ENCODE measurements around the gene PCDHA1. TPM values are rescaled to one million over a fixed set of nuclear protein-coding genes. Genes with fewer than 3 reads are reported as not detected.
"Not testable (repeated sequence)": the region's sequence is repeated elsewhere in the genome, so short reads cannot be mapped to it uniquely, and the experiment has no call there.

Gene PCDHA1
- total RNA-seq, 1 donor from 2014 or later = not detected

DNA sequence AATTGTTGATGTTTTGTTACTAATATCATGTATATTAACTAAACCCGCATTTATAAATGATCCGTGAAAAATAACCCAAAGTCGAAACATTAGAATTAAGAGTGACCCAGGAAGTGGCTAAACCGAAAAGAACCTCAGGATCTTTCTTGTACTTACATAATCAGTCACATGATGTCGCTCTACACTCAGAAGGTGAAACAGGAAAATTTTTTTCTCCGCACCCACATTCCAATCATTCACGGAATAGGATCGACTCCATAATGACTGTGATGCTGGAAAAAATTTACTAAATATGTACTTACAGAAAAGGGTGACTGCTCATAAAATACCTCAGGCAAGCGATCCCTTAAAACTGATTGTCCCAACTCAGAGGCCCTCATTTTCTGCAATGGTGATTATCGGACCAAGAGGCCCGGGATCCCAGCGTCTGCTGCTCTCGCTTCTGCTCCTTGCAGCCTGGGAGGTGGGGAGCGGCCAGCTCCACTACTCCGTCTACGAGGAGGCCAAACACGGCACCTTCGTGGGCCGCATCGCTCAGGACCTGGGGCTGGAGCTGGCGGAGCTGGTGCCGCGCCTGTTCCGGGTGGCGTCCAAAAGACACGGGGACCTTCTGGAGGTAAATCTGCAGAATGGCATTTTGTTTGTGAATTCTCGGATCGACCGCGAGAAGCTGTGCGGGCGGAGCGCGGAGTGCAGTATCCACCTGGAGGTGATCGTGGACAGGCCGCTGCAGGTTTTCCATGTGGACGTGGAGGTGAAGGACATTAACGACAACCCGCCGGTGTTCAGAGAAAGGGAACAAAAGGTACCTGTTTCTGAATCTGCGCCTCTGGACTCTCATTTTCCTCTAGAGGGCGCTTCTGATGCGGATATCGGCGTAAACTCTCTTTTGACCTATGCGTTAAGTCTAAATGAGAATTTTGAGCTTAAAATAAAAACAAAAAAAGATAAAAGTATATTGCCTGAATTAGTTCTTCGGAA, 89.4 kb downstream of the PCDHA1 start, which contains the start of gene PCDHA12:
PCDHA12 (plus strand) TSS at position 224 of the 981 bp plus-strand sequence; CDS start at position 389, 165 bp downstream.
- no peak for DNase-seq (ENCODE audit: low spot score)
- H3K27me3 Mint-ChIP-seq (ENCODE audit: insufficient read depth) = no peaks in the 10 kb centered on the region
- no peak within 1 kb of the TSS for H3K4me3 Mint-ChIP-seq
- H3K27ac Mint-ChIP-seq = no peak within 1 kb of the TSS
- no peaks in the 10 kb centered on the region for H3K4me1 Mint-ChIP-seq (ENCODE audit: low read depth)
- intact Hi-C loops (cut with micrococcal nuclease) = loop anchor here (5.0 kb wide), 1 partner anchor 43 kb away; the partner anchor contains the start of gene PCDHA7
- peaks cover 28% of the 10 kb centered on the region for H3K9me3 Mint-ChIP-seq
- H3K36me3 Mint-ChIP-seq (ENCODE audit: low read depth) = no peaks in the 10 kb centered on the region

DNA sequence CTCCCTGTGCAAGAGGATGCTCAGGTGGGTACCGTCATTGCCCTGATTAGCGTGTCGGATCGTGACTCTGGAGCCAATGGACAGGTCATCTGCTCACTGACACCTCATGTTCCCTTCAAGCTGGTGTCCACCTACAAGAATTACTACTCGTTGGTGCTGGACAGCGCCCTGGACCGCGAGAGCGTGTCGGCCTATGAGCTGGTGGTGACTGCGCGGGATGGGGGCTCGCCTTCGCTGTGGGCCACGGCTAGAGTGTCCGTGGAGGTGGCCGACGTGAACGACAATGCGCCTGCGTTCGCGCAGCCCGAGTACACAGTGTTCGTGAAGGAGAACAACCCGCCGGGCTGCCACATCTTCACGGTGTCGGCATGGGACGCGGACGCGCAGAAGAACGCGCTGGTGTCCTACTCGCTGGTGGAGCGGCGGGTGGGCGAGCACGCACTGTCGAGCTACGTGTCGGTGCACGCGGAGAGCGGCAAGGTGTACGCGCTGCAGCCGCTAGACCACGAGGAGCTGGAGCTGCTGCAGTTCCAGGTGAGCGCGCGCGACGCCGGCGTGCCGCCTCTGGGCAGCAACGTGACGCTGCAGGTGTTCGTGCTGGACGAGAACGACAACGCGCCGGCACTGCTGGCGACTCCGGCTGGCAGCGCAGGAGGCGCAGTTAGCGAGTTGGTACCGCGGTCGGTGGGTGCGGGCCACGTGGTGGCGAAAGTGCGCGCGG, 90.8 kb downstream of the PCDHA1 start:
- not testable (repeated sequence) for H3K27ac Mint-ChIP-seq; DNase-seq (ENCODE audit: low spot score); H3K4me3 Mint-ChIP-seq; H3K27me3 Mint-ChIP-seq (ENCODE audit: insufficient read depth); H3K4me1 Mint-ChIP-seq (ENCODE audit: low read depth); H3K36me3 Mint-ChIP-seq (ENCODE audit: low read depth)
- peaks cover 39% of the 10 kb centered on the region for H3K9me3 Mint-ChIP-seq
- intact Hi-C loops (cut with micrococcal nuclease) = loop anchor here (5.0 kb wide), 1 partner anchor 44 kb away; the partner anchor contains the start of gene PCDHA7

DNA sequence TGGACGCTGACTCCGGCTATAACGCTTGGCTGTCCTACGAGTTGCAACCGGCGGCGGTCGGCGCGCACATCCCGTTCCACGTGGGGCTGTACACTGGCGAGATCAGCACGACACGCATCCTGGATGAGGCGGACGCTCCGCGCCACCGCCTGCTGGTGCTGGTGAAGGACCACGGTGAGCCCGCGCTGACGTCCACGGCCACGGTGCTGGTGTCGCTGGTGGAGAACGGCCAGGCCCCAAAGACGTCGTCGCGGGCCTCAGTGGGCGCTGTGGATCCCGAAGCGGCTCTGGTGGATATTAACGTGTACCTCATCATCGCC, 91.3 kb downstream of the PCDHA1 start:
- DNase-seq (ENCODE audit: low spot score) = no peak
- Mint-ChIP-seq H3K9me3 (peaks cover 41% of the 10 kb centered on the region), H3K27ac (no peak overlapping the region), H3K4me1 (ENCODE audit: low read depth) (no peaks in the 10 kb centered on the region), H3K27me3 (ENCODE audit: insufficient read depth) (no peaks in the 10 kb centered on the region), H3K4me3 (no peak overlapping the region), H3K36me3 (ENCODE audit: low read depth) (no peaks in the 10 kb centered on the region)
- intact Hi-C loops (cut with micrococcal nuclease) = loop anchor here (5.0 kb wide), 1 partner anchor 45 kb away; the partner anchor contains the start of gene PCDHA7

DNA sequence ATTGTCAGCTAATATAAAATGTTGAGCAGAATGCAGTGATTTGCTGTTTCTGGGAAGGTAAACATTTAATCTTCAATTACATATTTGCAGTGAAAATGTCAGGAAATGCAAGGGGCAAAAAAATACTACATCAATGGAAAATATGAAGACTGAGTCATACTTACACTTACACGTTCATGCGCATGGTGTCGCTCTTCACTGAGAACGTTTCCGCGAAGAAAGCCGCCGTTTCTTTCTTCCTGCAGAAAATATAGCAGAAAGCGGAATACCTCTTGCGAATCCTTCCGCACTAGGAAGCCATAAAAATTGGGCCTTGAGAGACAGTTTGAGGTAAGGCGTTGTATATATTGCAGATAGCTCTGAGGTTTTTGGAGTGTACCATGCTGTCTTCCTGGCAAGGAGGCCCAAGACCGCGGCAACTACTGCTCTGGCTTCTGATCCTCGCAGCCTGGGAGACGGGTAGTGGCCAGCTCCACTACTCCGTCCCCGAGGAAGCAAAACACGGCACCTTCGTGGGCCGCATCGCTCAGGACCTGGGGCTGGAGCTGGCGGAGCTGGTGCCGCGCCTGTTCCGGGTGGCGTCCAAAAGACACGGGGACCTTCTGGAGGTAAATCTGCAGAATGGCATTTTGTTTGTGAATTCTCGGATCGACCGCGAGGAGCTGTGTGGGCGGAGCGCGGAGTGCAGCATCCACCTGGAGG, 96.1 kb downstream of the PCDHA1 start, which contains the start of gene PCDHA13:
PCDHA13 (plus strand) TSS at position 236 of the 702 bp plus-strand sequence; CDS start at position 381, 145 bp downstream.
- no peaks in the 10 kb centered on the region for H3K27me3 Mint-ChIP-seq (ENCODE audit: insufficient read depth)
- no peaks in the 10 kb centered on the region for H3K36me3 Mint-ChIP-seq (ENCODE audit: low read depth)
- intact Hi-C loops (cut with micrococcal nuclease) = loop anchor here (10.0 kb wide), 1 partner anchor 87 kb away; the partner anchor contains the start of gene PCDHA2
- no peak within 1 kb of the TSS for H3K4me3 Mint-ChIP-seq
- no peaks in the 10 kb centered on the region for H3K4me1 Mint-ChIP-seq (ENCODE audit: low read depth)
- H3K27ac Mint-ChIP-seq = no peak within 1 kb of the TSS
- DNase-seq (ENCODE audit: low spot score) = no peak
- H3K9me3 Mint-ChIP-seq = peaks cover 40% of the 10 kb centered on the region

DNA sequence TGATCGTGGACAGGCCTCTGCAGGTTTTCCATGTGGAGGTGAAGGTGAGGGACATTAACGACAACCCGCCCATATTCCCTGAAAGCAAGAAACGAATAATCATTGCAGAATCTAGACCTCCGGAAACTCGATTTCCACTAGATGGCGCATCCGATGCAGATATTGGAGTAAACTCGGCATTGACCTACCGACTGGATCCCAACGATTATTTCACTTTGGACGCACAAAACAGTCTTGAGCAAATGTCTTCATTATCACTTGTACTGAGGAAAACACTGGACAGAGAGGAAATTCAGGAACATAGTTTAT, 96.6 kb downstream of the PCDHA1 start:
- Mint-ChIP-seq H3K27me3 (ENCODE audit: insufficient read depth) (no peaks in the 10 kb centered on the region), H3K4me3 (no peak overlapping the region), H3K27ac (no peak overlapping the region), H3K36me3 (ENCODE audit: low read depth) (no peaks in the 10 kb centered on the region), H3K4me1 (ENCODE audit: low read depth) (no peaks in the 10 kb centered on the region), H3K9me3 (peaks cover 43% of the 10 kb centered on the region)
- intact Hi-C loops (cut with micrococcal nuclease) = loop anchor here (10.0 kb wide), 1 partner anchor 88 kb away; the partner anchor contains the start of gene PCDHA2
- no peak for DNase-seq (ENCODE audit: low spot score)

DNA sequence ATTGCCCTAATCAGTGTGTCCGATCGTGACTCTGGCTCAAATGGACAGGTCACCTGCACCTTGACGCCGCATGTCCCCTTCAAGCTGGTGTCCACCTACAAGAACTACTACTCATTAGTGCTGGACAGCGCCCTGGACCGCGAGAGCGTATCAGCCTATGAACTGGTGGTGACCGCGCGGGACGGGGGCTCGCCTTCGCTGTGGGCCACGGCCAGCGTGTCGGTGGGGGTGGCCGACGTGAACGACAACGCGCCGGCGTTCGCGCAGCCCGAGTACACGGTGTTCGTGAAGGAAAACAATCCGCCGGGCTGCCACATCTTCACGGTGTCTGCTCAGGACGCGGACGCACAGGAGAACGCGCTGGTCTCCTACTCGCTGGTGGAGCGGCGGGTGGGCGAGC, 97.4 kb downstream of the PCDHA1 start:
- no peaks in the 10 kb centered on the region for H3K27me3 Mint-ChIP-seq (ENCODE audit: insufficient read depth)
- intact Hi-C loops (cut with micrococcal nuclease) = loop anchor here (10.0 kb wide), 1 partner anchor 89 kb away; the partner anchor contains the start of gene PCDHA2
- H3K4me3 Mint-ChIP-seq = no peak overlapping the region
- no peak overlapping the region for H3K27ac Mint-ChIP-seq
- H3K36me3 Mint-ChIP-seq (ENCODE audit: low read depth) = no peaks in the 10 kb centered on the region
- no peak for DNase-seq (ENCODE audit: low spot score)
- H3K4me1 Mint-ChIP-seq (ENCODE audit: low read depth) = no peaks in the 10 kb centered on the region
- peaks cover 44% of the 10 kb centered on the region for H3K9me3 Mint-ChIP-seq

DNA sequence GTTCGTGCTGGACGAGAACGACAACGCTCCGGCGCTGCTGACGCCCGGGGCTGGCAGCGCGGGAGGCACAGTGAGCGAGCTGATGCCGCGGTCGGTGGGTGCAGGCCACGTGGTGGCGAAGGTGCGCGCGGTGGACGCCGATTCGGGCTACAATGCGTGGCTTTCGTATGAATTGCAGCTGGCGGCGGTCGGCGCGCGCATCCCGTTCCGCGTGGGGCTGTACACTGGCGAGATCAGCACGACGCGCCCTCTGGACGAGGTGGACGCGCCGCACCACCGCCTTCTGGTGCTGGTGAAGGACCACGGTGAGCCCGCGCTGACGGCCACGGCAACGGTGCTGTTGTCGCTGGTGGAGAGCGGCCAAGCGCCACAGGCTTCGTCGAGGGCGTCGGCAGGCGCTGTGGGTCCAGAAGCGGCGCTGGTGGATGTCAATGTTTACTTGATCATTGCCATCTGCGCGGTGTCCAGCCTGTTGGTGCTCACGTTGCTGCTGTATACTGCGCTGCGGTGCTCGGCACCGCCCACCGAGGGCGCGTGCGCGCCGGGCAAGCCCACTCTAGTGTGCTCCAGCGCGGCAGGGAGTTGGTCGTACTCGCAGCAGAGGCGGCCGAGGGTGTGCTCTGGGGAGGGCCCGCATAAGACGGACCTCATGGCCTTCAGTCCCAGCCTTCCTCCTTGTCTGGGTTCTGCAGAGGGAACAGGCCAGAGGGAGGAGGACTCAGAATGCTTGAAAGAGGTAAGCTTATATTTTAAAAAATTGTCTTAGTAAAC, 98.2 kb downstream of the PCDHA1 start:
- H3K4me3 Mint-ChIP-seq = no peak overlapping the region
- peaks cover 39% of the 10 kb centered on the region for H3K9me3 Mint-ChIP-seq
- no peak for DNase-seq (ENCODE audit: low spot score)
- H3K4me1 Mint-ChIP-seq (ENCODE audit: low read depth) = no peaks in the 10 kb centered on the region
- H3K27ac Mint-ChIP-seq = no peak overlapping the region
- H3K36me3 Mint-ChIP-seq (ENCODE audit: low read depth) = no peaks in the 10 kb centered on the region
- intact Hi-C loops (cut with micrococcal nuclease) = loop anchor here (10.0 kb wide), 1 partner anchor 89 kb away; the partner anchor contains the start of gene PCDHA2
- no peaks in the 10 kb centered on the region for H3K27me3 Mint-ChIP-seq (ENCODE audit: insufficient read depth)

DNA sequence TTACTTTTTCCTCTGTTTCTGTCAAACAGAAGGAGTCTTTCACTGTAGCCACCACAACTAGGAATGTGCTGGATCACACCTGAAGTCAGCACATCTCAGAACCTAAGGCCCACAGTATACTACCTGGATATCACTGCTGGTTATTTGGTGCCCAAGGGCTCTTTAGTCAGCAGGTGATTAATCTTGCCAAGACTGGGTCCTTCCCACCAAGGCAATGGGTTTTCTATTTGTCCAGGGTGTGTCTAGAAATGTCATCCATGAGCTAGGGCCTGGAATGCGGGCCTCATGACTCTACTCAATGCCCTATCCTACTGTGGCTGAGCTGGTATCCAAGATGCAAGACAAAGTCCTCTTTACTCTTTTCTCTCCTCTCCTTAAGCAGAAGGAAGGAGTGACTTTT, 130.4 kb downstream of the PCDHA1 start:
- no peaks in the 10 kb centered on the region for H3K4me1 Mint-ChIP-seq (ENCODE audit: low read depth)
- peaks cover 24% of the 10 kb centered on the region for H3K9me3 Mint-ChIP-seq
- no peak overlapping the region for H3K4me3 Mint-ChIP-seq
- no peaks in the 10 kb centered on the region for H3K27me3 Mint-ChIP-seq (ENCODE audit: insufficient read depth)
- DNase-seq (ENCODE audit: low spot score) = no peak
- H3K27ac Mint-ChIP-seq = no peak overlapping the region
- no peaks in the 10 kb centered on the region for H3K36me3 Mint-ChIP-seq (ENCODE audit: low read depth)
- intact Hi-C loops (cut with micrococcal nuclease) = no loop called here

DNA sequence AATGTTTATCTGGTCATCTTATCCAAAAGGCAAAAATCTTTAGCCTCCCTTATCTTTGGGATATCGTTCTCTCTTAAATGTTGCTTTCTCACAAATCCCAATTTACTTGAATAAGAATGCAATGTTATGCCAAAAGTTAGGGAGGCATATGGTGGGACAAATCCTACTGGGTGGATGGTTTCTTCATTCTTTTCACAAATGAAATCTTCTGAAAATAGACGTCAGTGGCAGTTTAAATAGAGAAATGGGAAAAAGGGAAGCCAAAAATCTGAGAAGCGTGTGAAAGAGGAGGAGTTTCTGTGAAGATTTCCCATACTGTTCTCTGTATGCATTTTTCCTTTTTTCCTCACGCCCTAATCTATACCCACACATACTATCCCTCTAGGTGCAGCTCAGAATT, 137.7 kb downstream of the PCDHA1 start:
- intact Hi-C loops (cut with micrococcal nuclease) = no loop called here
- Mint-ChIP-seq H3K9me3 (peaks cover 13% of the 10 kb centered on the region), H3K4me3 (no peak overlapping the region), H3K27me3 (ENCODE audit: insufficient read depth) (peaks cover 7% of the 10 kb centered on the region), H3K27ac (no peak overlapping the region), H3K4me1 (ENCODE audit: low read depth) (no peaks in the 10 kb centered on the region), H3K36me3 (ENCODE audit: low read depth) (no peaks in the 10 kb centered on the region)
- no peak for DNase-seq (ENCODE audit: low spot score)

DNA sequence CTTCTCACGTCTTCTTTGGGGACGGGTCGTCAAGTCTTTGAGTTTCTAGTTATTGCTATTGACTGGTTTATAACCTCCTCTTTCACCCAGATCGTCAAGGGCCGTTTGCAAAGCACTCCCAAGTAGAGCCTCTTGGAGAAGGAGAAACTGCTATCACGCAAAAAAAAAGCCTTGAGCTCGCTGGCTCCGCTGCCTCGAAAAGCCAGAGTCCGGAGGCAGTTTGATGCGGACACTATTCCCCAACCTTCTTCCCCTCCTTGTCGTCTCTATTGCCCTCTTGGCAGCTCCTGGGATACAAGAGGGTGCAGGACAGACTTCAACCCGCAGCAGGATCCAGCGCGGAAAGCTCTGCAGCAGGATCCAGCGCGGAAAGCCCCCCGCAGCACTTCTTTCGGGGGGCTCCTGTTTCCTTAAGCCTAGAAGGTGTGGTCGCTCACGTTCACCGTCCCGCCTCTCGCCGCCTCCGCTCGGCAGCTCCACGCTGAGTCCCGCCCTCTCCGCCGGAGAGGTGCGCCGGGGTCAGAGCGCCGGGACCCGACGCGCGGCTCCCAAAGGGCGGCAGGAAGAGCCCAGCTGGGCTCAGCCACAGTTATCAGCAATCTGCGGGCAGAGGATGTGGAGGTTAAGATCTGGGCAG, 140.0 kb downstream of the PCDHA1 start, which contains the start of gene PCDHAC1:
PCDHAC1 (plus strand) TSS at position 494 of the 637 bp plus-strand sequence. CDS start 594 bp downstream, outside the sequence.
- H3K36me3 Mint-ChIP-seq (ENCODE audit: low read depth) = no peaks in the 10 kb centered on the region
- H3K27me3 Mint-ChIP-seq (ENCODE audit: insufficient read depth) = peaks cover 7% of the 10 kb centered on the region
- DNase-seq (ENCODE audit: low spot score) = no peak
- no peak within 1 kb of the TSS for H3K27ac Mint-ChIP-seq
- H3K4me1 Mint-ChIP-seq (ENCODE audit: low read depth) = no peaks in the 10 kb centered on the region
- peaks cover 12% of the 10 kb centered on the region for H3K9me3 Mint-ChIP-seq
- no peak within 1 kb of the TSS for H3K4me3 Mint-ChIP-seq
- intact Hi-C loops (cut with micrococcal nuclease) = no loop called here

DNA sequence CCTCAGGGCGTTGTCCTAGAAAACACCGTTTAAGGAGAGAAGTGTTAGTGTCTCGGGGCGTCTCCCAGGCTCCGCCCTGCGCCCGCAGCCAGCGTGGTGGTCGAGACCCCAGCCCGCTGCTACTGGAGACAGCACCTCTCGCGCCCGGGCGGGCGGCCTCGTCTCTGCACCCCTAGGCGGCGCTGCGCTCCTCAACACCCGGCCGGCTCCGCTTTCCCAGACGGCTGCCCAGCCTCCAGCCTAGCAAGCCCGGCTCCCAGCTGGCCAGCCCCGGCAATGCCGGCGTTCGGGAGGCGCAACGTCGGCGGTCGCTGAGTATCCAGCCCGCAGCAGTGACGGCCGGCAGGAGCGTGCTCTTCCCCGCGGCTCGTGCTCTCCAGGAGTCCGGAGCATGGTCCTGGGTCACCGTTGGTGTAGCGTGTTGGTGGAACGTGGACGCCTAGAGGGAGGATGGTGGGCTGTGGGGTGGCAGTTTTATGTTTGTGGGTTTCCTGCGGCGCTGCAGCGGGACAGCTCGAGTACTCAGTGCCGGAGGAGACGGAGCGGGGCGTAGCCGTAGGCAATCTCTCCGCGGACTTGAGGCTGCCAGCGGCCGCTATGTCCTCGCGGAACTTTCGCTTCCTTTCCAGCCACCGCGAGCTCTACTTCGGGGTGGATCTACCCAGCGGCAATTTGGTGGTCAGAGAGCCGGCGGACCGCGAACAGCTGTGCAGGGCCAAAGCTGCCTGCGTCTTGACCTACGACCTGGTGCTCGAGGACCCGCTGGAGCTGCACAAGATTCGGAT, 140.7 kb downstream of the PCDHA1 start:
- H3K4me3 Mint-ChIP-seq = no peak overlapping the region
- H3K27ac Mint-ChIP-seq = no peak overlapping the region
- H3K36me3 Mint-ChIP-seq (ENCODE audit: low read depth) = no peaks in the 10 kb centered on the region
- H3K27me3 Mint-ChIP-seq (ENCODE audit: insufficient read depth) = peaks cover 7% of the 10 kb centered on the region
- DNase-seq (ENCODE audit: low spot score) = no peak
- intact Hi-C loops (cut with micrococcal nuclease) = no loop called here
- H3K9me3 Mint-ChIP-seq = peaks cover 7% of the 10 kb centered on the region
- H3K4me1 Mint-ChIP-seq (ENCODE audit: low read depth) = no peaks in the 10 kb centered on the region
